GM12874 (cell line): Measurements from ENCODE around the gene GATA2.

Source experiments
- CTCF ChIP-seq: IDR thresholded peaks from 2 replicates; pipeline ENCODE4 v1.5.1; 2011; ENCODE audit warnings: low read depth, mild to moderate bottlenecking, control low read depth, low read length, moderate library complexity; ENCODE audit not compliant: insufficient read depth

The GATA2 gene

GRCh38 chr3:128433837-128434165 is 59.2 kb downstream of the GATA2 start:
- TF ChIP-seq CTCF, result no peak

GRCh38 chr3:128432971-128433836 is 59.8 kb downstream of the GATA2 start:
- TF ChIP-seq CTCF, result no peak

GRCh38 chr3:128432301-128432970 is 60.6 kb downstream of the GATA2 start:
- TF ChIP-seq CTCF, result no peak

GRCh38 chr3:128431803-128432300 is 61.1 kb downstream of the GATA2 start:
- TF ChIP-seq CTCF, result no peak

GRCh38 chr3:128430731-128431130 is 62.3 kb downstream of the GATA2 start:
- no peak for TF ChIP-seq CTCF

GRCh38 chr3:128430301-128430700 is 62.7 kb downstream of the GATA2 start:
- TF ChIP-seq CTCF, result no peak

GRCh38 chr3:128429751-128430150 is 63.2 kb downstream of the GATA2 start:
- no peak for TF ChIP-seq CTCF
